ENCODE results near the gene PLCB3.

GRCh38 chr11:64313491-64314145 is 62.3 kb downstream of the PLCB3 start:
- TF ChIP-seq CTCF (IDR thresholded peaks at IDR 0.05; ENCODE audit: low read depth, low read length) (no peak), EZH2phosphoT487 (IDR thresholded peaks at IDR 0.05; ENCODE audit: low read depth) (no peak)

Data from OCI-LY3 (cell line).